HG03135 (cell line): ENCODE data around the gene ACCS.

Experiments used
- ATAC-seq: cut with Tn5 transposase; IDR thresholded peaks from one replicate; pipeline ENCODE4 v1.9.1; 2021; ENCODE audit warnings: mild to moderate bottlenecking, moderate library complexity; ENCODE audit not compliant: unreplicated experiment

Gene ACCS

GRCh38 chr11:44133335-44133946 is 67.4 kb downstream of the ACCS start:
- ATAC-seq, result no peak
